ENCODE results near the gene GRPR. TPM values are rescaled to one million over a fixed set of nuclear protein-coding genes. Genes with fewer than 3 reads are reported as not detected.

GRPR gene
- total and polyA plus RNA-seq, 10 of the 15 experiments (the other 5 are each of a cell fraction or from before 2014, with no cell fraction given) = 0.10 to 3.7 (median 0.21) TPM; not detected in 1

DNA sequence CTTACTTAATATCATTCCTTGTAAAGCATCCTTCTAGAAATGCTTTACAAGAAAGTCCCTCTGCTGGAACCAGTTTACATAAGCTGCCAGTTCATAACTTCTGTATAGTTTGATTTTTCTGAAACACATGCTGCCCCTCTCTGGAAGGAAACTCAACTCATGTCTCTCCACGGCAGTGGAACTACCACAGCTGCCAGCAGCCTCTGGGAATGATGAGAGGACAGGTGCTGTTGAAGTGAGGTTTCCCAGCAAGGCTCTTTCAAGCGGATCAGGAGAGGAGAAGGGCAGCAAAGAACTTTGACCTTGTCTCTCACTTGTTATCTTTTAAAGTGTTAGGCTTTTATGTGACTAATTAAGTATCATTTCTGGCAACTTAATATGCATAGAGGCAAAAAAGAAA is 7.3 kb downstream of the GRPR start:
- no peak overlapping the region for H3K4me2 ChIP-seq (ENCODE audit: control insufficient read depth, insufficient read depth)
- ChIA-PET RAD21 (ENCODE audit: unreplicated experiment) (no interaction called here), CTCF (interaction anchor here (1.1 kb wide), 1 partner anchor 11 kb away, joined by 3 read pairs; no protein-coding TSS in a partner anchor), SMC1A (ENCODE audit: uncharacterized antibody, unreplicated experiment) (interaction anchor here (1.1 kb wide), 1 partner anchor 8 kb away, joined by 4 read pairs; the partner anchor contains the start of gene GRPR), POLR2A (no interaction called here)
- H3K27me3 ChIP-seq (replicated peaks in 1 of 2; ENCODE audit: control insufficient read depth in 2 of 2, insufficient read depth in 2 of 2, low read length in 1 of 2) = no peaks in the 10 kb centered on the region; a peak in 2 of 4 replicates
- H3K27ac ChIP-seq (ENCODE audit: control insufficient read depth, insufficient read depth) = no peak overlapping the region
- TF ChIP-seq MXI1 (IDR thresholded peaks at IDR 0.05; ENCODE audit: low read depth, low read length) (no peak), ATF7 (IDR thresholded peaks at IDR 0.05; ENCODE audit: low read depth) (no peak), FOXM1 (IDR thresholded peaks at IDR 0.05; ENCODE audit: low read depth, low read length) (no peak), ZNF207 (IDR thresholded peaks at IDR 0.05; ENCODE audit: borderline replicate concordance) (no peak), ZNF384 (IDR thresholded peaks at IDR 0.05; ENCODE audit: borderline replicate concordance, low read depth, low read length) (no peak), MEF2A (IDR thresholded peaks at IDR 0.05; ENCODE audit: insufficient read depth, low read depth, low read length) (no peak), LARP7 (IDR thresholded peaks at IDR 0.05) (no peak), PAX5 (IDR thresholded peaks at IDR 0.05; ENCODE audit: borderline replicate concordance, low read depth, low read length) (no peak), ZBED1 (IDR thresholded peaks at IDR 0.05; ENCODE audit: borderline replicate concordance) (no peak), CHD4 (IDR thresholded peaks at IDR 0.05) (no peak)
- TF ChIP-seq, protein P1, sequence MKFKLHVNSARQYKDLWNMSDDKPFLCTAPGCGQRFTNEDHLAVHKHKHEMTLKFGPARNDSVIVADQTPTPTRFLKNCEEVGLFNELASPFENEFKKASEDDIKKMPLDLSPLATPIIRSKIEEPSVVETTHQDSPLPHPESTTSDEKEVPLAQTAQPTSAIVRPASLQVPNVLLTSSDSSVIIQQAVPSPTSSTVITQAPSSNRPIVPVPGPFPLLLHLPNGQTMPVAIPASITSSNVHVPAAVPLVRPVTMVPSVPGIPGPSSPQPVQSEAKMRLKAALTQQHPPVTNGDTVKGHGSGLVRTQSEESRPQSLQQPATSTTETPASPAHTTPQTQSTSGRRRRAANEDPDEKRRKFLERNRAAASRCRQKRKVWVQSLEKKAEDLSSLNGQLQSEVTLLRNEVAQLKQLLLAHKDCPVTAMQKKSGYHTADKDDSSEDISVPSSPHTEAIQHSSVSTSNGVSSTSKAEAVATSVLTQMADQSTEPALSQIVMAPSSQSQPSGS (IDR thresholded peaks at IDR 0.05; ENCODE audit: low read length) = no peak
- TF ChIP-seq, protein P2, sequence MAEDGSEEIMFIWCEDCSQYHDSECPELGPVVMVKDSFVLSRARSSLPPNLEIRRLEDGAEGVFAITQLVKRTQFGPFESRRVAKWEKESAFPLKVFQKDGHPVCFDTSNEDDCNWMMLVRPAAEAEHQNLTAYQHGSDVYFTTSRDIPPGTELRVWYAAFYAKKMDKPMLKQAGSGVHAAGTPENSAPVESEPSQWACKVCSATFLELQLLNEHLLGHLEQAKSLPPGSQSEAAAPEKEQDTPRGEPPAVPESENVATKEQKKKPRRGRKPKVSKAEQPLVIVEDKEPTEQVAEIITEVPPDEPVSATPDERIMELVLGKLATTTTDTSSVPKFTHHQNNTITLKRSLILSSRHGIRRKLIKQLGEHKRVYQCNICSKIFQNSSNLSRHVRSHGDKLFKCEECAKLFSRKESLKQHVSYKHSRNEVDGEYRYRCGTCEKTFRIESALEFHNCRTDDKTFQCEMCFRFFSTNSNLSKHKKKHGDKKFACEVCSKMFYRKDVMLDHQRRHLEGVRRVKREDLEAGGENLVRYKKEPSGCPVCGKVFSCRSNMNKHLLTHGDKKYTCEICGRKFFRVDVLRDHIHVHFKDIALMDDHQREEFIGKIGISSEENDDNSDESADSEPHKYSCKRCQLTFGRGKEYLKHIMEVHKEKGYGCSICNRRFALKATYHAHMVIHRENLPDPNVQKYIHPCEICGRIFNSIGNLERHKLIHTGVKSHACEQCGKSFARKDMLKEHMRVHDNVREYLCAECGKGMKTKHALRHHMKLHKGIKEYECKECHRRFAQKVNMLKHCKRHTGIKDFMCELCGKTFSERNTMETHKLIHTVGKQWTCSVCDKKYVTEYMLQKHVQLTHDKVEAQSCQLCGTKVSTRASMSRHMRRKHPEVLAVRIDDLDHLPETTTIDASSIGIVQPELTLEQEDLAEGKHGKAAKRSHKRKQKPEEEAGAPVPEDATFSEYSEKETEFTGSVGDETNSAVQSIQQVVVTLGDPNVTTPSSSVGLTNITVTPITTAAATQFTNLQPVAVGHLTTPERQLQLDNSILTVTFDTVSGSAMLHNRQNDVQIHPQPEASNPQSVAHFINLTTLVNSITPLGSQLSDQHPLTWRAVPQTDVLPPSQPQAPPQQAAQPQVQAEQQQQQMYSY (CRISPR knock-in tag; IDR thresholded peaks at IDR 0.05) = no peak
- TF ChIP-seq, protein P3, sequence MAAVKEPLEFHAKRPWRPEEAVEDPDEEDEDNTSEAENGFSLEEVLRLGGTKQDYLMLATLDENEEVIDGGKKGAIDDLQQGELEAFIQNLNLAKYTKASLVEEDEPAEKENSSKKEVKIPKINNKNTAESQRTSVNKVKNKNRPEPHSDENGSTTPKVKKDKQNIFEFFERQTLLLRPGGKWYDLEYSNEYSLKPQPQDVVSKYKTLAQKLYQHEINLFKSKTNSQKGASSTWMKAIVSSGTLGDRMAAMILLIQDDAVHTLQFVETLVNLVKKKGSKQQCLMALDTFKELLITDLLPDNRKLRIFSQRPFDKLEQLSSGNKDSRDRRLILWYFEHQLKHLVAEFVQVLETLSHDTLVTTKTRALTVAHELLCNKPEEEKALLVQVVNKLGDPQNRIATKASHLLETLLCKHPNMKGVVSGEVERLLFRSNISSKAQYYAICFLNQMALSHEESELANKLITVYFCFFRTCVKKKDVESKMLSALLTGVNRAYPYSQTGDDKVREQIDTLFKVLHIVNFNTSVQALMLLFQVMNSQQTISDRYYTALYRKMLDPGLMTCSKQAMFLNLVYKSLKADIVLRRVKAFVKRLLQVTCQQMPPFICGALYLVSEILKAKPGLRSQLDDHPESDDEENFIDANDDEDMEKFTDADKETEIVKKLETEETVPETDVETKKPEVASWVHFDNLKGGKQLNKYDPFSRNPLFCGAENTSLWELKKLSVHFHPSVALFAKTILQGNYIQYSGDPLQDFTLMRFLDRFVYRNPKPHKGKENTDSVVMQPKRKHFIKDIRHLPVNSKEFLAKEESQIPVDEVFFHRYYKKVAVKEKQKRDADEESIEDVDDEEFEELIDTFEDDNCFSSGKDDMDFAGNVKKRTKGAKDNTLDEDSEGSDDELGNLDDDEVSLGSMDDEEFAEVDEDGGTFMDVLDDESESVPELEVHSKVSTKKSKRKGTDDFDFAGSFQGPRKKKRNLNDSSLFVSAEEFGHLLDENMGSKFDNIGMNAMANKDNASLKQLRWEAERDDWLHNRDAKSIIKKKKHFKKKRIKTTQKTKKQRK (IDR thresholded peaks at IDR 0.05; ENCODE audit: low read depth, low read length) = no peak
- H3K9me3 ChIP-seq (replicated peaks; ENCODE audit: control insufficient read depth, insufficient read depth, low read length) = no peaks in the 10 kb centered on the region; the same call in 2 of the 3 replicates
- ATAC-seq = no peak
- H3K4me3 ChIP-seq = no peak overlapping the region
- intact Hi-C loops (cut with micrococcal nuclease; ENCODE audit: unreplicated experiment) = no loop called here
- in situ Hi-C loops (cut with MboI) = no loop called here
- DNase-seq (ENCODE audit: low read depth, low spot score) = no peak
- FAIRE-seq = no peak
- BruUV-seq (replicated peaks) = no TSS peak
- WGBS (ENCODE audit: insufficient coverage, insufficient replicate concordance, low lambda C conversion rate, missing lambda C conversion rate) = 12% methylated on average over 2 of the region's 2 CpGs
- no peaks in the 10 kb centered on the region for H3K36me3 ChIP-seq (ENCODE audit: control insufficient read depth in 2 of 2, insufficient read depth in 2 of 2, low read length in 1 of 2)
- no peak overlapping the region for H2AFZ ChIP-seq (ENCODE audit: control insufficient read depth, low read depth, low read length)
- no peaks in the 10 kb centered on the region for H3K79me2 ChIP-seq (ENCODE audit: control insufficient read depth, insufficient read depth, low read length)
- no peaks in the 10 kb centered on the region for H4K20me1 ChIP-seq (ENCODE audit: control insufficient read depth, insufficient read depth)
- H3K9ac ChIP-seq (ENCODE audit: control insufficient read depth, insufficient read depth, low read length) = no peak overlapping the region
- no peaks in the 10 kb centered on the region for H3K4me1 ChIP-seq (ENCODE audit: control insufficient read depth, insufficient read depth, low read length)
